K562 (cell line): ENCODE data around the gene G6PD. TPM values are rescaled to one million over a fixed set of nuclear protein-coding genes. Genes with fewer than 3 reads are reported as not detected.
A peak's percentile ranks its signal among the peaks of the same experiment; 100 is the strongest.

Source experiments
- BACH1 ChIP-seq: fragments of 200-800 bp; sonication (Bioruptor generic); IDR thresholded peaks from 2 replicates; pipeline ENCODE4 v1.6.1; 2016; ENCODE audit warnings: missing genetic modification characterization, missing compliant biosample characterization
- ESRRA ChIP-seq: fragments of 450-650 bp; IDR thresholded peaks from 2 replicates; pipeline ENCODE4 v1.6.1; 2014; ENCODE audit warnings: low read depth, mild to moderate bottlenecking, moderate library complexity, borderline replicate concordance
- ETV5 ChIP-seq: sonication (generic); formaldehyde crosslinking; IDR thresholded peaks from 2 replicates; pipeline ENCODE4 v1.4.0; 2020; ENCODE audit warnings: low read depth, mild to moderate bottlenecking, missing genetic modification reagents
- GABPA ChIP-seq: fragments of 200-800 bp; sonication (Bioruptor generic); conservative IDR thresholded peaks from 2 replicates; pipeline ENCODE4 v1.6.1; 2016; ENCODE audit warnings: low read depth, missing genetic modification characterization, missing compliant biosample characterization
- GTF2F1 ChIP-seq: IDR thresholded peaks from 2 replicates; pipeline ENCODE4 v1.6.1; 2011; ENCODE audit warnings: low read depth, low read length, improper control_type of control experiment
- HDAC1 ChIP-seq, 2 experiments: fragments of 450-650 bp; IDR thresholded peaks; 2 replicates each; pipeline ENCODE4 v1.6.1; 2016 to 2017; ENCODE audit warnings: inconsistent platforms in 1 of 2, mild to moderate bottlenecking in 1 of 2, moderate library complexity in 1 of 2
- ILF3 ChIP-seq: fragments of 450-650 bp; IDR thresholded peaks from 2 replicates; pipeline ENCODE4 v1.6.1; 2018; ENCODE audit warnings: antibody characterized with exemption, mild to moderate bottlenecking, moderate library complexity, borderline replicate concordance
- JUNB ChIP-seq: fragments of 450-650 bp; formaldehyde crosslinking; conservative IDR thresholded peaks from 2 replicates; pipeline ENCODE4 v1.4.0; 2020; ENCODE audit warnings: mild to moderate bottlenecking
- MAFG ChIP-seq: fragments of 450-650 bp; conservative IDR thresholded peaks from 2 replicates; pipeline ENCODE4 v1.6.1; 2016; ENCODE audit warnings: missing genetic modification characterization, missing compliant biosample characterization
- MAZ ChIP-seq, 2 experiments: fragments of 450-650 bp in 1 of 2; sonication (generic) in 1 of 2; formaldehyde crosslinking; IDR thresholded peaks in 1 of 2; conservative IDR thresholded peaks in 1 of 2; 2 replicates each; pipeline versions ENCODE4 v1.4.0 to v1.5.0; 2020; ENCODE audit warnings: mild to moderate bottlenecking in 1 of 2, missing genetic modification reagents in 1 of 2
- NFATC3 ChIP-seq: fragments of 450-650 bp; IDR thresholded peaks from 2 replicates; pipeline ENCODE4 v1.6.1; 2017; ENCODE audit warnings: mild to moderate bottlenecking
- NFRKB ChIP-seq: fragments of 450-650 bp; IDR thresholded peaks from 2 replicates; pipeline ENCODE4 v1.6.1; 2016; ENCODE audit warnings: low read depth
- POLR2H ChIP-seq: IDR thresholded peaks from 2 replicates; pipeline ENCODE4 v1.6.1; 2016; ENCODE audit warnings: missing genetic modification characterization, low read depth, mild to moderate bottlenecking, control low read depth, missing compliant biosample characterization, moderate library complexity
- POU5F1 ChIP-seq: fragments of 150-350 bp; IDR thresholded peaks from 2 replicates; pipeline ENCODE4 v1.6.1; 2014; ENCODE audit warnings: borderline replicate concordance, low read length, low read depth, mild to moderate bottlenecking; ENCODE audit not compliant: partially characterized antibody
- RBM25 ChIP-seq: fragments of 200-400 bp; formaldehyde crosslinking; IDR thresholded peaks from 2 replicates; pipeline ENCODE4 v1.6.1; 2018; ENCODE audit warnings: low read length, low read depth, moderate library complexity; ENCODE audit not compliant: severe bottlenecking
- SIN3A ChIP-seq, 2 experiments: fragments of 150-350 bp in 1 of 2; IDR thresholded peaks; 2 replicates each; pipeline ENCODE4 v1.6.1; 2011 to 2016; ENCODE audit warnings: borderline replicate concordance in 2 of 2, low read depth in 2 of 2, low read length in 2 of 2, mild to moderate bottlenecking in 2 of 2, moderate library complexity in 2 of 2; ENCODE audit not compliant: control insufficient read depth in 1 of 2
- SMARCE1 ChIP-seq: fragments of 450-650 bp; IDR thresholded peaks from 2 replicates; pipeline ENCODE4 v1.7.1; 2016; ENCODE audit warnings: mild to moderate bottlenecking
- TEAD1 ChIP-seq, 2 experiments: fragments of 450-650 bp in 1 of 2; sonication (generic) in 1 of 2; formaldehyde crosslinking; IDR thresholded peaks; 2 replicates each; pipeline versions ENCODE4 v1.4.0 to v1.8.0; 2020 to 2022; ENCODE audit warnings: mild to moderate bottlenecking in 2 of 2, missing genetic modification reagents in 1 of 2
- YY1 ChIP-seq, 3 experiments: IDR thresholded peaks; 2 replicates each; pipeline ENCODE4 v1.6.1; 2011; ENCODE audit warnings: low read length in 2 of 3, mild to moderate bottlenecking in 2 of 3, moderate library complexity in 2 of 3, borderline replicate concordance in 1 of 3, control low read depth in 1 of 3, low read depth in 1 of 3; ENCODE audit not compliant: insufficient read depth in 3 of 3, insufficient replicate concordance in 2 of 3, control insufficient read depth in 1 of 3, insufficient read length in 1 of 3; ENCODE audit errors: extremely low read depth in 1 of 3
- ZBTB7A ChIP-seq: IDR thresholded peaks from 2 replicates; pipeline ENCODE4 v1.6.1; 2011; ENCODE audit warnings: low read depth, mild to moderate bottlenecking, low read length, moderate library complexity, borderline replicate concordance; ENCODE audit not compliant: control insufficient read depth
- ZFP30 ChIP-seq: fragments of 250-450 bp; sonication (Bioruptor Pico); IDR thresholded peaks from 2 replicates; pipeline ENCODE4 v1.8.0; 2022; ENCODE audit warnings: moderate library complexity, mild to moderate bottlenecking, inconsistent platforms, borderline replicate concordance
- ZNF232 ChIP-seq: sonication (generic); formaldehyde crosslinking; IDR thresholded peaks from 2 replicates; pipeline ENCODE4 v1.8.0; 2022; ENCODE audit warnings: mild to moderate bottlenecking, missing genetic modification reagents
- polyA plus RNA-seq, 8 experiments: library from polyadenylated mRNA; depleted of rRNA in 4 of 8; stranded (reverse) in 5 of 8; unstranded in 3 of 8; fragments of >200 nt; fragmentation: Nextera tagmentation in 2 of 8; fragmentation: Illumina TruSeq in 1 of 8; extraction: Ambion mirVana in 2 of 8; extraction: Trizol in 1 of 8; gene quantifications; 2 replicates each; pipeline versions ENCODE4 v1.2.1 to v1.2.3, GENCODE V29; 2011 to 2014; ENCODE audit warnings: inconsistent platforms in 1 of 8, missing spikeins in 1 of 8
- total RNA-seq, 7 experiments: library from RNA; depleted of rRNA in 6 of 7; stranded (reverse); fragments of >200 nt in 6 of 7; fragmentation: Illumina TruSeq in 2 of 7; extraction: Trizol in 2 of 7; gene quantifications; 2 replicates each; pipeline versions ENCODE4 v1.2.1 to v1.2.3, GENCODE V29; 2011 to 2021; ENCODE audit warnings: low replicate concordance in 1 of 7
- TF ChIP-seq, protein P1 (sequence below): fragments of 250-450 bp; sonication (Bioruptor Pico); IDR thresholded peaks from 2 replicates; pipeline ENCODE4 v1.8.0; 2022; ENCODE audit warnings: inconsistent platforms, mild to moderate bottlenecking, moderate library complexity, borderline replicate concordance
- TF ChIP-seq, protein P2 (sequence below): fragments of 250-450 bp; sonication (Bioruptor Pico); IDR thresholded peaks from 2 replicates; pipeline ENCODE4 v1.5.1; 2021; ENCODE audit warnings: mild to moderate bottlenecking

Gene G6PD
- total and polyA plus RNA-seq, 9 of the 15 experiments (the other 6 are each of a cell fraction or from before 2014, with no cell fraction given): 2.9 to 222 (median 66.4) TPM

DNA sequence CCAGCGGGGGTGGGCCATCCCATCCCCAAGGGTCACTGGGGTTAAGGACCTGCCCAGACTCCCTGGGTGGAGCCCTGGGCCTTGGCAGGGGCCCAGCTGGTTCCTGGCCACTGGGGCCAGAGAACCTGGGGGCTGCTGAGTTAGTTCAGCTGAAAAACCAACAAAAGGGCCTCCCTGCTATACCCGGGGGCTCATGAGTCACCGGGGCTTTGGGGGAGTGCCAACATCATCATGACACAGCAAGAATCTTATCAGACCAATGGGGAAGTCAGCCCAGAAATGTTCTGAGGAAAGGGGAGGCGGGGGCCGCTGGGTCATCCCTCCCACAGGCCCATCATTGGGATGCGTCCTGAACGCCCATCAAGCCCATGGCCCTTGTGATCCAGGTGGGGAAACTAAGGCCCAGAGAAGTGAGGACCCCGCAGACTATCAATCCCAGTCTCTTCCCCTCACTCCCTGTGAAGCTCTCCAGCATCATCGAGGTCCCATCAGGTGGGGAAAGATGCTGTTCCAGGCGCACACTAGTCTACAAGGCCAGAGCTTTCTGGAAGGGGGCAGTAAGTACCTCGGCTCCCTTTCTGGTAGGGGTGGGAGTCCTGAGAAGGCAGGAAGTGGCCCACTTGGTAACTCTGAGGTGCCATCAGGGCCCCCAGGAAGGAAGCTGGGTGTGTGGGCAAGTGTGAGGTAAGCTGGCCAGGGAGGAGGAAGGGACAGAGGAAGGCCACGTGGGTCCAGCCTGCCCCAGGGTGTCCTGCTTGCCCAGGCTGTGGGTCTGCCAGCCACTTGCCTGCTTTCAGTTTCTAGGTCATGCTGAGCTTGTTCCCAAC, 4.5 kb downstream of the G6PD start (continued):
- peak; percentile 98 for TF ChIP-seq BACH1 (tag)
- peak; percentile 64 for TF ChIP-seq ZBTB7A
- peak in 1 of 3 experiments; percentile 38 for TF ChIP-seq YY1 (IDR thresholded peaks at IDR 0.05; ENCODE audit: borderline replicate concordance in 1 of 3, control insufficient read depth in 1 of 3, extremely low read depth in 1 of 3, insufficient read depth in 3 of 3, insufficient read length in 1 of 3, insufficient replicate concordance in 2 of 3, low read depth in 1 of 3, low read length in 2 of 3)
- TF ChIP-seq, protein P1, sequence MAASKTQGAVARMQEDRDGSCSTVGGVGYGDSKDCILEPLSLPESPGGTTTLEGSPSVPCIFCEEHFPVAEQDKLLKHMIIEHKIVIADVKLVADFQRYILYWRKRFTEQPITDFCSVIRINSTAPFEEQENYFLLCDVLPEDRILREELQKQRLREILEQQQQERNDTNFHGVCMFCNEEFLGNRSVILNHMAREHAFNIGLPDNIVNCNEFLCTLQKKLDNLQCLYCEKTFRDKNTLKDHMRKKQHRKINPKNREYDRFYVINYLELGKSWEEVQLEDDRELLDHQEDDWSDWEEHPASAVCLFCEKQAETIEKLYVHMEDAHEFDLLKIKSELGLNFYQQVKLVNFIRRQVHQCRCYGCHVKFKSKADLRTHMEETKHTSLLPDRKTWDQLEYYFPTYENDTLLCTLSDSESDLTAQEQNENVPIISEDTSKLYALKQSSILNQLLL (CRISPR knock-in tag): no peak
- 0 out of 4 replicates have a peak, but pooled peaks of 1 of the 2 experiments have one; percentile 12 for TF ChIP-seq HDAC1 (IDR thresholded peaks at IDR 0.05)
- peak; percentile 37; the same call in 1 of the 2 replicates for TF ChIP-seq NFRKB
- no peak for TF ChIP-seq POU5F1
- peak; percentile 42; the same call in 1 of the 2 replicates for TF ChIP-seq ESRRA
- TF ChIP-seq MAFG (tag): peak; percentile 97
- TF ChIP-seq ZNF232: no peak
- 0 out of 2 replicates have a peak, but pooled peaks have one; percentile 40 for TF ChIP-seq POLR2H (tag)
- no peak for TF ChIP-seq GTF2F1
- TF ChIP-seq JUNB (CRISPR knock-in tag): peak; percentile 39; the same call in 1 of the 2 replicates
- no peak for TF ChIP-seq NFATC3
- TF ChIP-seq ETV5 (CRISPR knock-in tag): no peak
- no peak for TF ChIP-seq ILF3
- TF ChIP-seq SMARCE1: peak; percentile 97
- TF ChIP-seq SIN3A (IDR thresholded peaks at IDR 0.05; ENCODE audit: borderline replicate concordance in 2 of 2, control insufficient read depth in 1 of 2, low read depth in 2 of 2, low read length in 2 of 2): peak in 1 of 2 experiments; percentile 68; a peak in 1 of 4 replicates
- TF ChIP-seq GABPA (tag): no peak
- TF ChIP-seq MAZ (CRISPR knock-in tag; conservative IDR thresholded peaks at IDR 0.05 in 1 of 2, IDR thresholded peaks at IDR 0.05 in 1 of 2): peak; percentile 40 to 94; a peak in 3 of 4 replicates
- TF ChIP-seq TEAD1 (CRISPR knock-in tag; IDR thresholded peaks at IDR 0.05): peak in 1 of 2 experiments; percentile 42; a peak in 1 of 4 replicates
- TF ChIP-seq RBM25: no peak
- no peak for TF ChIP-seq ZFP30 (CRISPR knock-in tag)
- TF ChIP-seq, protein P2, sequence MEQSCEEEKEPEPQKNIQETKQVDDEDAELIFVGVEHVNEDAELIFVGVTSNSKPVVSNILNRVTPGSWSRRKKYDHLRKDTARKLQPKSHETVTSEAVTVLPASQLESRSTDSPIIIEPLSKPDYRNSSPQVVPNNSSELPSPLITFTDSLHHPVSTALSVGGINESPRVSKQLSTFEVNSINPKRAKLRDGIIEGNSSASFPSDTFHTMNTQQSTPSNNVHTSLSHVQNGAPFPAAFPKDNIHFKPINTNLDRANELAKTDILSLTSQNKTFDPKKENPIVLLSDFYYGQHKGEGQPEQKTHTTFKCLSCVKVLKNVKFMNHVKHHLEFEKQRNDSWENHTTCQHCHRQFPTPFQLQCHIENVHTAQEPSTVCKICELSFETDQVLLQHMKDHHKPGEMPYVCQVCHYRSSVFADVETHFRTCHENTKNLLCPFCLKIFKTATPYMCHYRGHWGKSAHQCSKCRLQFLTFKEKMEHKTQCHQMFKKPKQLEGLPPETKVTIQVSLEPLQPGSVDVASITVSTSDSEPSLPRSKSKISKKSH (CRISPR knock-in tag): no peak
